ENCODE data around the gene ZCWPW2.

The ZCWPW2 gene

DNA sequence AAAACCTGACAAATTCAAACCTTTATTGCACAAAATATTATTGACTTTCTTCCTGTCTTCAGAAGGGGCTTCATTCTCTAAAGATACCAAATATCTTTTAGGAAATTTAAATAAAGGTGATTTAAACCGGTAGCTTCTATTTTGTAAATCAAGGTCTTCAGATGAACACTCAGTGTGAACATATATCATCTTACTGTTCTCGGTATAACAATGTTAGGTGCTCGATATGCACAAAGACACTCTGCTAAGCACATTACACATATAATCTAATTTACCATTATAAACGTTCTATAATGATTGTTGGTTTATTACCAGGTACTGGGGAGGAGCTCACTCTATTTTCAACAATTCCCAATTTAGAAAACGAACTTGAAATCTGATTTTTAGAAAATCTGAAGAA lies 225.5 kb downstream of the ZCWPW2 start:
- DNase-seq (ENCODE audit: low read depth, low spot score), result no peak

DNA sequence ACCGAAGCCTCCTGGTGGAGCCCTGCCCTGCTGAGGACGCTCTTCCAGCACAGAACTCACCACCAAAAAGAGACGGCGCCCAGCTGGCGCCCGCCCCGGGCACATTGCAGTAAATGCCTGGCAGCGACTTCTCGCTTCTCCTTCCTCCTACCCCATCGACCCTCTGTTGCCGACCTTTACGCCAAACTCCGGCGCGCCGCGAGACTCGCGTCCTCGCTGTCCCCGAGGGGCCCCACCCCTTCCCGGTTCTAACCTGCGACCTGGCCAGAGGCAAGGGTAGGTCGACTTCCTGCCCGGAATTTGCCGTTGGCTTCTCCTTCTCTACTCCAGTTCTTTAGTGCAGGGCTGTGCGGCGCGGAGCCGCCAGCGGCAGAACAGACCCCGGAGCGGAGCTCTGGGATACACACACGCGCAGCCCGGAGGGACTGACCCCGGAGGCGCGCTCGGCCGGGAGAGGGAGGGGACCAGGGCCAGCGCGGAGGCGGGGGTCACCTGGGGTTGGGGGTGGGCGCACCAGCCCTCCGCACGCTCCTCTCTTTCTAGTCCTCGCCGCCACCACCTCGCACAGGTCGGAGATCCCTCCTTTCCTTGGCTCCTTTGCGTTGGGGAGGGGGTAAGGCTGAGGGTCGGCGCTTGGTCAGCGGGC lies 226.7 kb downstream of the ZCWPW2 start:
- DNase-seq (ENCODE audit: low read depth, low spot score), result no peak

All from brain pericyte (primary cell).